ENCODE data around the gene SCAPER.

- TF ChIP-seq CTCF (IDR thresholded peaks at IDR 0.05), result no peak
- TF ChIP-seq POLR2A (IDR thresholded peaks at IDR 0.05; ENCODE audit: low read depth), result no peak
Observed at GRCh38 chr15:76325704-76326103, 579.4 kb downstream of the SCAPER start.

Data from esophagus muscularis mucosa (tissue), 3 donors.